Measurements from ENCODE around the gene POTEB3. TPM values are rescaled to one million over a fixed set of nuclear protein-coding genes. Genes with fewer than 3 reads are reported as not detected.
"Not testable (repeated sequence)": the region's sequence is repeated elsewhere in the genome, so short reads cannot be mapped to it uniquely, and the experiment has no call there.

Gene POTEB3
- total RNA-seq, 1 donor from 2014 or later = not detected

DNA sequence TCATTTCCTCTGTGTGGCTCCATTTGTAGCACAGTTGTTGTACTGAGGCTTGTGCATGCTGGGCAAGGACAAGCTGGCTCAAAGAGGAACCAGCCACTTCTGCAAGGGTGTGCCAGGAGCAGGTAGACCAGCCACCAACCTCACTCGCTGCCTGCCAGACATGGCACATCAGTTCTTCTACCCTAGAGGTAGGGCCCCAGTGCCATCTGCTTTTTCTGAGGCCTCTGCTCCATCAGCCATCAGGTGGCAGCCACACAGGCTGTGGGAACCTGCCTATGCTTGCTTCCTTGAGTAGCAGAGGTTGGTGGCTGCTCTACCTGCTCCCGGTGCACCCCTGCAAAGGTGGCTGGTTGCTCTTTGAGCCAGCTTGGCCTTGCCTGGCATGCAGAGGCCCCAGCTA is 42.6 kb downstream of the POTEB3 start:
- DNase-seq (ENCODE audit: low spot score); H3K27ac ChIP-seq; H3K27me3 Mint-ChIP-seq (ENCODE audit: insufficient read depth, low read depth); H3K27me3 ChIP-seq; H3K36me3 ChIP-seq; H3K4me1 ChIP-seq; H3K9me3 ChIP-seq (ENCODE audit: low read depth); H3K4me1 Mint-ChIP-seq; H3K79me2 ChIP-seq (ENCODE audit: low read depth); H3K36me3 Mint-ChIP-seq; H2AFZ ChIP-seq (replicated peaks); H3K4me3 ChIP-seq; H3K27ac Mint-ChIP-seq; H3F3A ChIP-seq (ENCODE audit: low read depth); H3K9ac ChIP-seq; H4K20me1 ChIP-seq (ENCODE audit: low read depth); H3K9me3 Mint-ChIP-seq; H3K4me2 ChIP-seq; H3K4me3 Mint-ChIP-seq: not testable (repeated sequence)

DNA sequence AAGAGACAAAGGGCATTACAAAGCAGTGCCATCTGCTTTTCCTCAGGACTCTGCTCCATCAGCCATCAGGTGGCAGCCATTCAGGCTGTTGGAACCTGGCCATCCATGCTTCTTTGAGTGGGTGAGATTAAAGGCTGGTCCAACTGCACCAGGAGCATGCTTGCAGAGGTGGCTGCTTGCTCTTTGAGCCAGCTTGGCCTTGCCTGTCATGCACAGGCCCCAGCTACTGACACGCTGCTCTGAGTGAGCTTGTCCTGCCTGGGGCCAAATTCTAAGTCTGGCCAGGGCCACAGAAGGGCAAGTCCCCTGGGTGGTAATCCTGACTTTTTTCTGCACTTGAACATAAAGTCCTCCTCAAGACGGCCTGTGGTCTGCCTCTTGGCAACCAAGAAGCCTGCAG is 43.1 kb downstream of the POTEB3 start:
- H3K4me3 Mint-ChIP-seq; H2AFZ ChIP-seq (replicated peaks); H3K9me3 Mint-ChIP-seq; H3F3A ChIP-seq (ENCODE audit: low read depth); H3K36me3 Mint-ChIP-seq; H3K79me2 ChIP-seq (ENCODE audit: low read depth); H3K4me1 ChIP-seq; H3K27ac Mint-ChIP-seq; H4K20me1 ChIP-seq (ENCODE audit: low read depth); H3K4me2 ChIP-seq; H3K27me3 Mint-ChIP-seq (ENCODE audit: insufficient read depth, low read depth); H3K9me3 ChIP-seq (ENCODE audit: low read depth); H3K9ac ChIP-seq; H3K36me3 ChIP-seq; H3K4me3 ChIP-seq; DNase-seq (ENCODE audit: low spot score); H3K4me1 Mint-ChIP-seq; H3K27me3 ChIP-seq; H3K27ac ChIP-seq: not testable (repeated sequence)

DNA sequence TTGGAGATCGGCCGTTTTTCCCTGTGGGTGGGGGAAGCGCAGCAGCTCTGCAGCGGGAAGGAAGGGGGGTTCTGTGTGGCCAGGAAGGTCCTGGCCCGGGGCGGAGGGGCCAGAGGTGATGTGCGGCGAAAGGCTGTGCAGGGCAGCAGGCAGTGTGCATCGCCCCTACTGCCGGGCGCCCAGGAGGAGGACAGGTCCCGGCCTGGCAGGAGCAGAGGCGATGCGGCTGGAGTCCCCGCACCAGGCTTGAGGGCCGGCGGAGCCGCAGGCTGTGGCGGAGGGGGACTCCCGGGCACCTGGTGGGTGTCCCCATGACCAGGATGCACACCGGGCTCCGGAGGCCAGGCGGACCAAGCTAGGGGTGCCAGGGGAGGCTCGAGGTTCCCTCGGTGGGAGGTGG is 54.3 kb downstream of the POTEB3 start:
- not testable (repeated sequence) for H3K36me3 ChIP-seq; H3K4me3 Mint-ChIP-seq; DNase-seq (ENCODE audit: low spot score); H4K20me1 ChIP-seq (ENCODE audit: low read depth); H3K27me3 ChIP-seq; H3F3A ChIP-seq (ENCODE audit: low read depth); H3K36me3 Mint-ChIP-seq; H3K4me3 ChIP-seq; H2AFZ ChIP-seq (replicated peaks); H3K4me1 ChIP-seq; H3K4me1 Mint-ChIP-seq; H3K9ac ChIP-seq; H3K27ac ChIP-seq; H3K27me3 Mint-ChIP-seq (ENCODE audit: insufficient read depth, low read depth); H3K27ac Mint-ChIP-seq; H3K79me2 ChIP-seq (ENCODE audit: low read depth); H3K4me2 ChIP-seq; H3K9me3 ChIP-seq (ENCODE audit: low read depth); H3K9me3 Mint-ChIP-seq

DNA sequence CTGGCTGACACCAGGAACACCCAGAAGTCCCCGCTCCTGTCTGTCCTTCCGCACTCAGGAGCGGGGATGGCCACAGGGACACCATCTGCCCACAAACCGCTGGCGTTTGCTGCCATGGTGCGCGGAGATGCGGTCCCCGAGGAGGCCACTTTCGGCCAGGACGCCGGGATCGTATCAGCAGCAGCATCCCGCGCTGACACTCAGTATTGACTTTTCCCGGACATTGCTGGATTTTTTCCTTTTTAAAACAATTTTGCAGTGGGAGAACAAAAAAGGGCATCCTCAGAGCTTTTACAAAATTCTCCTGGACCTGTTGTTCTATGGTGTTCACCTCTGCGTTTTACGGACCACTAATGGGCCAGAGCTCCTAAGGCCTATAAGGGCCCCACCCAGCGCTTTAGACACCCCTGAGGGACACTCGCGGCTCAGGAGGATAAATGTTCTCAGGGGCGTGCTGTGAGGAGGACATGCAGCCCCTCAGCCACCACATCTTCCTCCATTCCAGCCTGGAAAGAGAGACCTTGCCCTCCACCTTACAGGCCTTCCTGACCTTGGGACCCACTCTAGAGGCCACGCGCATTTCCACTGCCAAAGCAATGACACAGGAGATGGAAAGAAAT is 56.3 kb downstream of the POTEB3 start:
- H3K27ac Mint-ChIP-seq; H3K4me3 Mint-ChIP-seq; H3K4me3 ChIP-seq; H3K36me3 Mint-ChIP-seq; H3K9me3 ChIP-seq (ENCODE audit: low read depth); H3F3A ChIP-seq (ENCODE audit: low read depth); H3K9me3 Mint-ChIP-seq; H4K20me1 ChIP-seq (ENCODE audit: low read depth); H3K9ac ChIP-seq; H3K27me3 ChIP-seq; H3K79me2 ChIP-seq (ENCODE audit: low read depth); H2AFZ ChIP-seq (replicated peaks); H3K27ac ChIP-seq; H3K4me2 ChIP-seq; H3K27me3 Mint-ChIP-seq (ENCODE audit: insufficient read depth, low read depth); H3K4me1 Mint-ChIP-seq; H3K36me3 ChIP-seq; H3K4me1 ChIP-seq; DNase-seq (ENCODE audit: low spot score): not testable (repeated sequence)

GRCh38 chr15:21373682-21374081 is 66.6 kb downstream of the POTEB3 start:
- not testable (repeated sequence) for H3K4me3 ChIP-seq; H3K4me1 Mint-ChIP-seq; H3K9me3 Mint-ChIP-seq; DNase-seq (ENCODE audit: low spot score); H3K27me3 ChIP-seq; H4K20me1 ChIP-seq (ENCODE audit: low read depth); H3K79me2 ChIP-seq (ENCODE audit: low read depth); H3K27me3 Mint-ChIP-seq (ENCODE audit: insufficient read depth, low read depth); H3K4me2 ChIP-seq; H3F3A ChIP-seq (ENCODE audit: low read depth); H3K4me3 Mint-ChIP-seq; H3K27ac ChIP-seq; H3K4me1 ChIP-seq; H2AFZ ChIP-seq (replicated peaks); H3K9me3 ChIP-seq (ENCODE audit: low read depth); H3K36me3 Mint-ChIP-seq; H3K27ac Mint-ChIP-seq; H3K36me3 ChIP-seq; H3K9ac ChIP-seq

- H3K27me3 Mint-ChIP-seq (ENCODE audit: insufficient read depth, low read depth); H4K20me1 ChIP-seq (ENCODE audit: low read depth); H3K36me3 ChIP-seq; H3K27ac ChIP-seq; H3K9me3 Mint-ChIP-seq; H3K27me3 ChIP-seq; H3K36me3 Mint-ChIP-seq; DNase-seq (ENCODE audit: low spot score); H3K4me3 Mint-ChIP-seq; H3K9ac ChIP-seq; H3K4me2 ChIP-seq; H2AFZ ChIP-seq (replicated peaks); H3K4me1 ChIP-seq; H3K9me3 ChIP-seq (ENCODE audit: low read depth); H3F3A ChIP-seq (ENCODE audit: low read depth); H3K27ac Mint-ChIP-seq; H3K79me2 ChIP-seq (ENCODE audit: low read depth); H3K4me3 ChIP-seq; H3K4me1 Mint-ChIP-seq: not testable (repeated sequence)
Measured at GRCh38 chr15:21369177-21369576, 71.1 kb downstream of the POTEB3 start.

GRCh38 chr15:21368625-21369024 is 71.7 kb downstream of the POTEB3 start:
- not testable (repeated sequence) for H3K27ac Mint-ChIP-seq; H3K4me1 Mint-ChIP-seq; H3K27me3 Mint-ChIP-seq (ENCODE audit: insufficient read depth, low read depth); H2AFZ ChIP-seq (replicated peaks); H3K36me3 Mint-ChIP-seq; H3K9ac ChIP-seq; H3K4me2 ChIP-seq; DNase-seq (ENCODE audit: low spot score); H4K20me1 ChIP-seq (ENCODE audit: low read depth); H3K9me3 Mint-ChIP-seq; H3K9me3 ChIP-seq (ENCODE audit: low read depth); H3K36me3 ChIP-seq; H3K27ac ChIP-seq; H3K4me1 ChIP-seq; H3K27me3 ChIP-seq; H3F3A ChIP-seq (ENCODE audit: low read depth); H3K79me2 ChIP-seq (ENCODE audit: low read depth); H3K4me3 Mint-ChIP-seq; H3K4me3 ChIP-seq
